HEK293 (cell line): ENCODE measurements around the gene CBX2.
A peak's percentile ranks its signal among the peaks of the same experiment; 100 is the strongest.

Experiments
- CTCF ChIA-PET: fragments of 350-600 bp; formaldehyde crosslinking; extraction: SDS; loops from one replicate; lab custom pipeline; 2021; ENCODE audit warnings: antibody characterized with exemption; lab: Yijun Ruan, JAX
- POLR2A ChIA-PET: fragments of 300-600 bp; formaldehyde crosslinking; extraction: SDS; loops from one replicate; lab custom pipeline; 2020; ENCODE audit warnings: antibody characterized with exemption, inconsistent platforms; lab: Yijun Ruan, JAX
- H3K27ac ChIP-seq: fragments of 200-500 bp; sonication (Bioruptor generic); 2 replicates; pipeline ENCODE4 v1.5.1; 2014; ENCODE audit warnings: low read depth, low read length, control low read depth, inconsistent platforms; ENCODE audit errors: extremely low read depth
- H3K36me3 ChIP-seq, 2 experiments: fragments of 200-500 bp in 1 of 2; sonication (Bioruptor generic) in 1 of 2; 1 replicate in 1 of 2; 2 replicates in 1 of 2; pipeline ENCODE4 v1.5.1; 2014 to 2017; ENCODE audit warnings: inconsistent platforms in 2 of 2, low read length in 2 of 2; ENCODE audit not compliant: control insufficient read depth in 2 of 2, insufficient read depth in 1 of 2
- H3K4me1 ChIP-seq: fragments of 200-500 bp; sonication (Bioruptor generic); 2 replicates; pipeline ENCODE4 v1.5.1; 2014; ENCODE audit warnings: mild to moderate bottlenecking, low read length, inconsistent platforms; ENCODE audit not compliant: control insufficient read depth, insufficient read depth
- H3K4me3 ChIP-seq: 2 replicates; pipeline ENCODE4 v1.5.1; 2011; ENCODE audit warnings: low read depth, mild to moderate bottlenecking, control low read depth, low read length, moderate library complexity
- H3K9me3 ChIP-seq: fragments of 200-500 bp; sonication (Bioruptor generic); 2 replicates; pipeline ENCODE4 v1.5.1; 2014; ENCODE audit warnings: low read depth, low read length, inconsistent platforms; ENCODE audit not compliant: control insufficient read depth, insufficient read depth
- FEZF1 ChIP-seq: fragments of 450-650 bp; formaldehyde crosslinking; IDR thresholded peaks from 2 replicates; pipeline ENCODE4 v1.5.1; 2016; ENCODE audit warnings: missing biosample characterization, missing genetic modification characterization
- HIC1 ChIP-seq: fragments of 450-650 bp; formaldehyde crosslinking; IDR thresholded peaks from 2 replicates; pipeline ENCODE4 v1.5.1; 2016; ENCODE audit warnings: missing biosample characterization, missing genetic modification characterization
- TCF7L2 ChIP-seq: IDR thresholded peaks from 2 replicates; pipeline ENCODE4 v1.6.1; 2011; ENCODE audit warnings: low read depth, mild to moderate bottlenecking, inconsistent platforms, low read length, moderate library complexity, borderline replicate concordance
- ZBTB10 ChIP-seq: fragments of 450-650 bp; formaldehyde crosslinking; IDR thresholded peaks from 2 replicates; pipeline ENCODE4 v1.5.1; 2016; ENCODE audit warnings: missing biosample characterization, missing genetic modification characterization
- ZNF202 ChIP-seq: fragments of 450-650 bp; formaldehyde crosslinking; IDR thresholded peaks from 2 replicates; pipeline ENCODE4 v1.5.1; 2016; ENCODE audit warnings: missing biosample characterization, missing genetic modification characterization, borderline replicate concordance
- ZNF391 ChIP-seq: fragments of 450-650 bp; formaldehyde crosslinking; IDR thresholded peaks from 2 replicates; pipeline ENCODE4 v1.5.1; 2016; ENCODE audit warnings: low read depth, missing biosample characterization, missing genetic modification characterization, borderline replicate concordance
- ZNF549 ChIP-seq: fragments of 450-650 bp; IDR thresholded peaks from 2 replicates; pipeline ENCODE4 v1.5.1; 2018; ENCODE audit warnings: missing biosample characterization, missing genetic modification characterization, mild to moderate bottlenecking, inconsistent platforms, moderate library complexity
- ZNF701 ChIP-seq: fragments of 450-650 bp; formaldehyde crosslinking; IDR thresholded peaks from 2 replicates; pipeline ENCODE4 v1.5.1; 2016; ENCODE audit warnings: missing biosample characterization, missing genetic modification characterization
- ZNF747 ChIP-seq: fragments of 450-650 bp; formaldehyde crosslinking; IDR thresholded peaks from 2 replicates; pipeline ENCODE4 v1.5.1; 2016; ENCODE audit warnings: missing biosample characterization, missing genetic modification characterization
- TF ChIP-seq, protein P1 (sequence below): fragments of 450-650 bp; formaldehyde crosslinking; IDR thresholded peaks from 2 replicates; pipeline ENCODE4 v1.5.1; 2016; ENCODE audit warnings: missing biosample characterization, missing genetic modification characterization
- TF ChIP-seq, protein P2 (sequence below): fragments of 450-650 bp; formaldehyde crosslinking; IDR thresholded peaks from 2 replicates; pipeline ENCODE4 v1.5.1; 2017; ENCODE audit warnings: missing biosample characterization, missing genetic modification characterization
- TF ChIP-seq, protein P3 (sequence below): fragments of 450-650 bp; formaldehyde crosslinking; IDR thresholded peaks from 2 replicates; pipeline ENCODE4 v1.5.0; 2017; ENCODE audit warnings: missing biosample characterization, missing genetic modification characterization, borderline replicate concordance

Gene CBX2

DNA sequence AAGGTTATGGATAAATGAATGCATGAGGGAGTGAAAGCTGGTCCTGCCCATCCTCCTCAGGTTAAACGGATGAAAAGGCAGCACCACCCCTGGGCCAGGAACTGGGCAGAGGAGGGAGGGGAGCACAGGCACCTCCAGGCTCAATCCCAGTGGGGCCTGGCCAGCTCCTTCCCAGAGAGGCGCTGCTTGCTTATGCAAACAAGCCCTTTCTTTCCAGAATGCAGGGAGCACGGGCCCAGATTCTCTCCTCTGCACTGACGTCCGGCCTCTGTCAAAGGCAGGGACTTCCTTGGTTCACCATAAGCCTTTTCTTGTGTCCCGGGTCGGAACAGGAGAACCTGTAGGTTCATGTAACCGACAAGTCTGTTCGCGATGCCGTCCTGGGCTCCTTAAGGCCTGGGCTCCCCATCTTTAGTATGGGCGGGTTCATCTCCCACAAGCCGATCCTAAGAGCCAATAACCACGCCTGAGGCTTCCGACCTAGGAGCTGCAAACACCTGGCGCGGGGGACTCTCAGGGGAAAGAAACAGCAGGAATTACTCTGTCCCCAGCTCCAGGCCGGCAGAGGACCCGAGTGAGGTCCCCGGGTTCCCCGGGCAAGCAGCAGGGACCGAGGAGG is 30.9 kb upstream of the CBX2 start (continued):
- TF ChIP-seq ZNF391 (tag by site-specific recombination) = no peak
- no peak for TF ChIP-seq FEZF1 (tag by site-specific recombination)
- TF ChIP-seq ZNF701 (tag by site-specific recombination) = no peak
- no peak for TF ChIP-seq ZBTB10 (tag by site-specific recombination)
- no peak for TF ChIP-seq ZNF747 (tag by site-specific recombination)
- no peak for TF ChIP-seq TCF7L2

- H3K36me3 ChIP-seq = no peaks in the 10 kb centered on the region
- no peak overlapping the region for H3K27ac ChIP-seq
- no peaks in the 10 kb centered on the region for H3K9me3 ChIP-seq
- H3K4me3 ChIP-seq = no peak overlapping the region
- ChIA-PET POLR2A (interaction anchor here (1.0 kb wide), 1 partner anchor 50 kb away, joined by 3 read pairs; no protein-coding TSS in a partner anchor), CTCF (interaction anchor here (1.3 to 1.9 kb wide), 2 partner anchors 86 to 89 kb away, joined by 3 to 10 read pairs; no protein-coding TSS in a partner anchor)
- TF ChIP-seq, protein P1, sequence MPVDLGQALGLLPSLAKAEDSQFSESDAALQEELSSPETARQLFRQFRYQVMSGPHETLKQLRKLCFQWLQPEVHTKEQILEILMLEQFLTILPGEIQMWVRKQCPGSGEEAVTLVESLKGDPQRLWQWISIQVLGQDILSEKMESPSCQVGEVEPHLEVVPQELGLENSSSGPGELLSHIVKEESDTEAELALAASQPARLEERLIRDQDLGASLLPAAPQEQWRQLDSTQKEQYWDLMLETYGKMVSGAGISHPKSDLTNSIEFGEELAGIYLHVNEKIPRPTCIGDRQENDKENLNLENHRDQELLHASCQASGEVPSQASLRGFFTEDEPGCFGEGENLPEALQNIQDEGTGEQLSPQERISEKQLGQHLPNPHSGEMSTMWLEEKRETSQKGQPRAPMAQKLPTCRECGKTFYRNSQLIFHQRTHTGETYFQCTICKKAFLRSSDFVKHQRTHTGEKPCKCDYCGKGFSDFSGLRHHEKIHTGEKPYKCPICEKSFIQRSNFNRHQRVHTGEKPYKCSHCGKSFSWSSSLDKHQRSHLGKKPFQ (tag by site-specific recombination) = 0 out of 2 replicates have a peak, but pooled peaks have one; percentile 48
- TF ChIP-seq HIC1 (tag by site-specific recombination) = peak; percentile 38; the same call in 1 of the 2 replicates
- TF ChIP-seq, protein P2, sequence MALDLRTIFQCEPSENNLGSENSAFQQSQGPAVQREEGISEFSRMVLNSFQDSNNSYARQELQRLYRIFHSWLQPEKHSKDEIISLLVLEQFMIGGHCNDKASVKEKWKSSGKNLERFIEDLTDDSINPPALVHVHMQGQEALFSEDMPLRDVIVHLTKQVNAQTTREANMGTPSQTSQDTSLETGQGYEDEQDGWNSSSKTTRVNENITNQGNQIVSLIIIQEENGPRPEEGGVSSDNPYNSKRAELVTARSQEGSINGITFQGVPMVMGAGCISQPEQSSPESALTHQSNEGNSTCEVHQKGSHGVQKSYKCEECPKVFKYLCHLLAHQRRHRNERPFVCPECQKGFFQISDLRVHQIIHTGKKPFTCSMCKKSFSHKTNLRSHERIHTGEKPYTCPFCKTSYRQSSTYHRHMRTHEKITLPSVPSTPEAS (tag by site-specific recombination) = peak; percentile 28; the same call in 1 of the 2 replicates
- no peak for TF ChIP-seq ZNF549 (tag by site-specific recombination)
- H3K4me1 ChIP-seq = peaks cover 11% of the 10 kb centered on the region
Observed at GRCh38 chr17:79747508-79748294, 30.2 kb upstream of the CBX2 start.

DNA sequence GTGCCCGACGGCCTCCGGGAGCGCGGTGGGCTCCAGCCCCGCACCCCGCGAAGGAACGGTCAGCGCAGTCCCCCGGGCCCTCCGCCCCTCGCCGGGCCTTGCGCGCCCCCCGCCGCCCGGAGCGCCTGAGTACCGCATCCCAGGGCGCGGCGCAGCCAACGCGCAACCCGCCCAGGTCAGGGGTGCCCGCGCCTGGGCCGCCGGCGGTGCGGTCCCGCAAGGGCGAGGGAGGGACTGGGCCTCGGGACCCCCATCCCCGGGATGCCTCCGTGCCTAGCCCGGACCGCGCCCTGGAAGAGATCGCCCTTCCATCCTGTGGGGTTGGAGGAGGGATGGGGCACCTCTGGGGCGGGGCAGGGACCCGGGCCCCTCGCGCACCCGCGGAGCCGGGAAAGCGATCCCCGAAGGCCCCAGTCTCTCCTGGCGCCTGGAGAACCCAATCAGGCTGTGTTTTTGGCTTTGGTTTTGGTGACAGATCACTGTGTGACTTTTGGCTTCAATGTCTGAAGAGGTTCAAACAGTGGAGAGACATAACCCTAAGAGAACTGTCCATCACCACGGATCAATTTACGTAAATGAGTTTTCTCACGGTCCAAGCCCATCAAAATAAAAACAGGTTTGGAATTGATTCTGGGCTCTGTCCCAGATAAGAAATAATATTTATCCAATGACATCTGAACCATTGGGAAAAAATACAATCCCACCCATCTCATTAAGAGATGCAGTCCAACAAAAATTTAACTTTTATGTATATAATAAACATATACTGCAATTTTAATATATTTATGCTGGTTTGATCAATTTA is 29.5 kb upstream of the CBX2 start:
- Histone ChIP-seq H3K36me3 (no peaks in the 10 kb centered on the region), H3K27ac (no peak overlapping the region), H3K4me3 (no peak overlapping the region), H3K9me3 (no peaks in the 10 kb centered on the region), H3K4me1 (peaks cover 11% of the 10 kb centered on the region)
- CTCF ChIA-PET = interaction anchor here (2.4 kb wide), 1 partner anchor 7 kb away, joined by 9 read pairs; no protein-coding TSS in a partner anchor
- POLR2A ChIA-PET = no interaction called here
- TF ChIP-seq ZNF202 (tag by site-specific recombination) = no peak
- TF ChIP-seq, protein P3, sequence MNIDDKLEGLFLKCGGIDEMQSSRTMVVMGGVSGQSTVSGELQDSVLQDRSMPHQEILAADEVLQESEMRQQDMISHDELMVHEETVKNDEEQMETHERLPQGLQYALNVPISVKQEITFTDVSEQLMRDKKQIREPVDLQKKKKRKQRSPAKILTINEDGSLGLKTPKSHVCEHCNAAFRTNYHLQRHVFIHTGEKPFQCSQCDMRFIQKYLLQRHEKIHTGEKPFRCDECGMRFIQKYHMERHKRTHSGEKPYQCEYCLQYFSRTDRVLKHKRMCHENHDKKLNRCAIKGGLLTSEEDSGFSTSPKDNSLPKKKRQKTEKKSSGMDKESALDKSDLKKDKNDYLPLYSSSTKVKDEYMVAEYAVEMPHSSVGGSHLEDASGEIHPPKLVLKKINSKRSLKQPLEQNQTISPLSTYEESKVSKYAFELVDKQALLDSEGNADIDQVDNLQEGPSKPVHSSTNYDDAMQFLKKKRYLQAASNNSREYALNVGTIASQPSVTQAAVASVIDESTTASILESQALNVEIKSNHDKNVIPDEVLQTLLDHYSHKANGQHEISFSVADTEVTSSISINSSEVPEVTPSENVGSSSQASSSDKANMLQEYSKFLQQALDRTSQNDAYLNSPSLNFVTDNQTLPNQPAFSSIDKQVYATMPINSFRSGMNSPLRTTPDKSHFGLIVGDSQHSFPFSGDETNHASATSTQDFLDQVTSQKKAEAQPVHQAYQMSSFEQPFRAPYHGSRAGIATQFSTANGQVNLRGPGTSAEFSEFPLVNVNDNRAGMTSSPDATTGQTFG (tag by site-specific recombination) = no peak
- no peak for TF ChIP-seq ZNF701 (tag by site-specific recombination)
